Brain microvascular endothelial cell (primary cell): ENCODE measurements around the gene RAB40C.

Experiments
- DNase-seq: peaks from one replicate; pipeline ENCODE4 v3.0.0-alpha.2; 2020
- H3K27ac ChIP-seq: fragments of 250-450 bp; sonication (Bioruptor Pico); 2 replicates; pipeline ENCODE4 v1.5.1; 2020; ENCODE audit warnings: mild to moderate bottlenecking, moderate library complexity
- H3K27me3 ChIP-seq: fragments of 250-450 bp; sonication (Bioruptor Pico); replicated peaks from 2 replicates; pipeline ENCODE4 v1.5.1; 2020; ENCODE audit warnings: mild to moderate bottlenecking
- H3K36me3 ChIP-seq: fragments of 250-450 bp; sonication (Bioruptor Pico); replicated peaks from 2 replicates; pipeline ENCODE4 v1.5.1; 2020; ENCODE audit warnings: mild to moderate bottlenecking
- H3K4me3 ChIP-seq: 2 replicates; pipeline ENCODE4 v1.5.1; 2011; ENCODE audit warnings: low read depth, mild to moderate bottlenecking, control low read depth, low read length, moderate library complexity
- CTCF ChIP-seq: IDR thresholded peaks from 2 replicates; pipeline ENCODE4 v1.5.1; 2011; ENCODE audit warnings: low read depth, mild to moderate bottlenecking, moderate library complexity, low read length, control low read depth, inconsistent platforms; ENCODE audit errors: missing control alignments
- in situ Hi-C: cut with HindIII; loops from 2 replicates; pipeline ENCODE4 v1.10.0; 2017; ENCODE audit warnings: low sequenced_read_pairs, low pct_ligation_motif_present

The RAB40C gene

GRCh38 chr16:582218-582613 is 7.7 kb upstream of the RAB40C start:
- H3K4me3 ChIP-seq = no peak overlapping the region
- no peak for DNase-seq
- in situ Hi-C loops = no loop called here
- H3K36me3 ChIP-seq = no peaks in the 10 kb centered on the region
- TF ChIP-seq CTCF = no peak
- no peaks in the 10 kb centered on the region for H3K27me3 ChIP-seq
- no peak overlapping the region for H3K27ac ChIP-seq

GRCh38 chr16:582614-583331 is 7.1 kb upstream of the RAB40C start:
- H3K36me3 ChIP-seq = no peaks in the 10 kb centered on the region
- H3K27me3 ChIP-seq = no peaks in the 10 kb centered on the region
- TF ChIP-seq CTCF = no peak
- DNase-seq = no peak
- in situ Hi-C loops = no loop called here
- H3K4me3 ChIP-seq = no peak overlapping the region
- no peak overlapping the region for H3K27ac ChIP-seq

DNA sequence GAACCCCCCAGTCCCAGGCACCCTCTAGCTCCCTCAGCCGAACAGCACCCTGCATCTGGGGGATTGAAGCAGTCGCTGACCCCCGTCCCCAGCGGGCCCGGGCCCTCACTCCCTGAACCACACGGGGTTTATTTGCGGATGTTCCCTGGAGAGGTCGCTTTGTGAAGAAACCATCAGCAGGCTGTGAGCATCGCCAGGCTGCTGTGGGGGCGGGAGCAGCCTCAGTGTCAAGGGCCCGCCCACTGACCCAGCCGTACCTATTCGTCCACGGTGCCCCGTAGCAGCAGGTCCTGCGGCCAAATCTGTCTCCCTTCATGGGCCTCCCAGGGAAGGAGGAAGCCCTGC is 6.4 kb upstream of the RAB40C start:
- no peaks in the 10 kb centered on the region for H3K36me3 ChIP-seq
- DNase-seq = no peak
- no peaks in the 10 kb centered on the region for H3K27me3 ChIP-seq
- no peak overlapping the region for H3K27ac ChIP-seq
- H3K4me3 ChIP-seq = no peak overlapping the region
- no peak for TF ChIP-seq CTCF
- in situ Hi-C loops = no loop called here

GRCh38 chr16:583815-584591 is 5.9 kb upstream of the RAB40C start:
- in situ Hi-C loops = no loop called here
- DNase-seq = no peak
- Histone ChIP-seq H3K4me3 (no peak overlapping the region), H3K27me3 (no peaks in the 10 kb centered on the region), H3K36me3 (no peaks in the 10 kb centered on the region), H3K27ac (no peak overlapping the region)
- TF ChIP-seq CTCF = no peak

GRCh38 chr16:585351-585750 is 4.5 kb upstream of the RAB40C start:
- no peaks in the 10 kb centered on the region for H3K36me3 ChIP-seq
- no peaks in the 10 kb centered on the region for H3K27me3 ChIP-seq
- no peak overlapping the region for H3K27ac ChIP-seq
- TF ChIP-seq CTCF = no peak
- no peak overlapping the region for H3K4me3 ChIP-seq
- in situ Hi-C loops = no loop called here
- DNase-seq = no peak
